ENCODE measurements around the gene CLCN2. TPM values are rescaled to one million over a fixed set of nuclear protein-coding genes. Genes with fewer than 3 reads are reported as not detected.

Gene CLCN2
- total and polyA plus RNA-seq, 12 donors, result 7.5 to 27.8 (median 14.9) TPM

- no peak for DNase-seq
- intact Hi-C loops (cut with DNase I), result no loop called here
- peak overlapping the region in 4 of 5 donors; percentile 22 to 100 (median 92) for H3K27ac ChIP-seq
- TF ChIP-seq POLR2A (IDR thresholded peaks at IDR 0.05) (no peak), CTCF (IDR thresholded peaks at IDR 0.05) (no peak)
- peaks cover 0 to 46% of the 10 kb centered on the region in 2 donors for H3K36me3 ChIP-seq (replicated peaks in 1 of 2)
- WGBS, 4 donors, result 47 to 65% (median 60%) methylated on average over 5 of the region's 5 CpGs
- peaks cover 59 to 65% of the 10 kb centered on the region in 2 donors for H3K4me1 ChIP-seq (replicated peaks in 1 of 2)
- no peaks in the 10 kb centered on the region for H3K9me3 ChIP-seq (replicated peaks in 1 of 3)
- H3K4me3 ChIP-seq, result peak overlapping the region in 1 of 4 donors; percentile 95
- no peaks in the 10 kb centered on the region for H3K27me3 ChIP-seq
Observed at GRCh38 chr3:184317201-184317600, 44.2 kb downstream of the CLCN2 start.

- peak overlapping the region; percentile 53 to 100 (median 96) for H3K27ac ChIP-seq
- intact Hi-C loops (cut with DNase I), result no loop called here
- no peak for DNase-seq
- 65 to 84% (median 68%) methylated on average over 7 of the region's 7 CpGs for WGBS, 4 donors
- peaks cover 55 to 61% of the 10 kb centered on the region in 2 donors for H3K4me1 ChIP-seq (replicated peaks in 1 of 2)
- peak overlapping the region in 1 of 4 donors; percentile 95 for H3K4me3 ChIP-seq
- no peak for TF ChIP-seq POLR2A (IDR thresholded peaks at IDR 0.05)
- no peak for TF ChIP-seq CTCF (IDR thresholded peaks at IDR 0.05)
- no peaks in the 10 kb centered on the region for H3K9me3 ChIP-seq (replicated peaks in 1 of 3)
- peaks cover 0 to 41% of the 10 kb centered on the region in 2 donors for H3K36me3 ChIP-seq (replicated peaks in 1 of 2)
- H3K27me3 ChIP-seq, result no peaks in the 10 kb centered on the region
Observed at GRCh38 chr3:184316792-184317191, 44.6 kb downstream of the CLCN2 start.

GRCh38 chr3:184315871-184316661 lies 45.3 kb downstream of the CLCN2 start:
- peak overlapping the region; percentile 57 to 100 (median 96) for H3K27ac ChIP-seq
- intact Hi-C loops (cut with DNase I), result no loop called here
- H3K4me3 ChIP-seq, result peak overlapping the region in 3 of 4 donors; percentile 49 to 95 (median 56)
- 20 to 29% (median 21%) methylated on average over 4 to 16 of the region's 16 CpGs for WGBS, 4 donors
- H3K4me1 ChIP-seq (replicated peaks in 1 of 2), result peaks cover 48 to 54% of the 10 kb centered on the region in 2 donors
- peak in 1 of 2 donors; percentile 25 for TF ChIP-seq POLR2A (IDR thresholded peaks at IDR 0.05)
- no peak for TF ChIP-seq CTCF (IDR thresholded peaks at IDR 0.05)
- H3K27me3 ChIP-seq, result no peaks in the 10 kb centered on the region
- peaks cover 0 to 34% of the 10 kb centered on the region in 2 donors for H3K36me3 ChIP-seq (replicated peaks in 1 of 2)
- peak in 2 of 7 donors; percentile 47 to 59 for DNase-seq
- H3K9me3 ChIP-seq (replicated peaks in 1 of 3), result no peaks in the 10 kb centered on the region

- no peak for DNase-seq
- no peak for TF ChIP-seq CTCF (IDR thresholded peaks at IDR 0.05)
- TF ChIP-seq POLR2A (IDR thresholded peaks at IDR 0.05), result no peak
- 0 to 8% (median 6%) methylated on average over 4 to 6 of the region's 6 CpGs for WGBS, 4 donors
- intact Hi-C loops (cut with DNase I), result no loop called here
- peak overlapping the region; percentile 49 to 99 (median 92) for H3K4me3 ChIP-seq
- peaks cover 0 to 29% of the 10 kb centered on the region in 2 donors for H3K36me3 ChIP-seq (replicated peaks in 1 of 2)
- H3K4me1 ChIP-seq (replicated peaks in 1 of 2), result peaks cover 42 to 50% of the 10 kb centered on the region in 2 donors
- no peaks in the 10 kb centered on the region for H3K9me3 ChIP-seq (replicated peaks in 1 of 3)
- peak overlapping the region; percentile 94 to 100 (median 96) for H3K27ac ChIP-seq
- no peaks in the 10 kb centered on the region for H3K27me3 ChIP-seq
Observed at GRCh38 chr3:184315543-184315867, 45.9 kb downstream of the CLCN2 start.

Data from adrenal gland (tissue), 12 donors.